AG10803 (cell line): ENCODE data around the gene ROCK1.
"Not testable (repeated sequence)": the region's sequence is repeated elsewhere in the genome, so short reads cannot be mapped to it uniquely, and the experiment has no call there.

Source experiments
- DNase-seq: peaks from one replicate; pipeline ENCODE4 v3.0.0; 2010; ENCODE audit warnings: low read depth
- H3K4me3 ChIP-seq: 2 replicates; pipeline ENCODE4 v1.5.1; 2011; ENCODE audit warnings: mild to moderate bottlenecking, low read length, control low read depth
- TF ChIP-seq, protein P1 (sequence below): conservative IDR thresholded peaks from 2 replicates; pipeline ENCODE4 v1.5.1; 2011; ENCODE audit warnings: mild to moderate bottlenecking, low read length, control low read depth, inconsistent platforms

ROCK1 gene

DNA sequence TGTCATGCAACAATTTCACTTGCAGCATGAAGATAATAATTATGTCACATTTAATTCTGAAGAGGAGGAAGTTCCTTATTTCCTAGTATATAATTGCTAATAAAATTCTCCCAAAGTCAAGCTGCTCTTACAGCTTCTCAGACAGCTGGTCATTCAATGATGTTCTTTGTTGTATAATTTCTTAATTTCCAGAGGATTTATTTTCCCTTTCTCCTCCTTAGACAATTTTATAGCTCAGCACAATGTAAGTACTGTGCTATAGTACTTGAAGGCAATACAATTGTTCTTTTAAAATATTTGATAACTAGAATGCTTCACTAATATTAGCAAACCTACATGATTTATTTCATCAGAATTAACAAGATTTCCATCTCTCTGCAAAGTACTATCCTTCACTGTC, 73.4 kb downstream of the ROCK1 start:
- DNase-seq: no peak
- TF ChIP-seq, protein P1, sequence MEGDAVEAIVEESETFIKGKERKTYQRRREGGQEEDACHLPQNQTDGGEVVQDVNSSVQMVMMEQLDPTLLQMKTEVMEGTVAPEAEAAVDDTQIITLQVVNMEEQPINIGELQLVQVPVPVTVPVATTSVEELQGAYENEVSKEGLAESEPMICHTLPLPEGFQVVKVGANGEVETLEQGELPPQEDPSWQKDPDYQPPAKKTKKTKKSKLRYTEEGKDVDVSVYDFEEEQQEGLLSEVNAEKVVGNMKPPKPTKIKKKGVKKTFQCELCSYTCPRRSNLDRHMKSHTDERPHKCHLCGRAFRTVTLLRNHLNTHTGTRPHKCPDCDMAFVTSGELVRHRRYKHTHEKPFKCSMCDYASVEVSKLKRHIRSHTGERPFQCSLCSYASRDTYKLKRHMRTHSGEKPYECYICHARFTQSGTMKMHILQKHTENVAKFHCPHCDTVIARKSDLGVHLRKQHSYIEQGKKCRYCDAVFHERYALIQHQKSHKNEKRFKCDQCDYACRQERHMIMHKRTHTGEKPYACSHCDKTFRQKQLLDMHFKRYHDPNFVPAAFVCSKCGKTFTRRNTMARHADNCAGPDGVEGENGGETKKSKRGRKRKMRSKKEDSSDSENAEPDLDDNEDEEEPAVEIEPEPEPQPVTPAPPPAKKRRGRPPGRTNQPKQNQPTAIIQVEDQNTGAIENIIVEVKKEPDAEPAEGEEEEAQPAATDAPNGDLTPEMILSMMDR: no peak

DNA sequence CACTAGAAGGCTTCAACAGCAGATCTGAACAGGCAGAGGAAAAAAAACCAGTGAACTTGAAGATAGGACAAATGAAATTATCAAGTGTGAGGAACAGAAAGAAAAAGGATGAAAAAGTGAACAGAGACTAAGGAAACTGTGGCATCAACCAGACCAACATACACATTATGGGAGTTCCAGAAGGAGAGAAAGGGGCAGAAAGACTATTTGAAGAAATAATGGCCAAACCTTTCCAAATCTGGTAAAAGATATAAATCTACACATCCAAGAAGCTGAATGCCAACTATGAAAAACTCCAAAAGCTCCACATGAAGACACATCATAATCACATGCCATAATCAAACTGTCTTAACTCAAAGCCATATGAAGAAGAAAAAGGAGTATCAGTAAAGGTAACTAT, 79.8 kb downstream of the ROCK1 start:
- no peak overlapping the region for H3K4me3 ChIP-seq
- TF ChIP-seq, protein P1: no peak
- no peak for DNase-seq

More for the DNA sequence above, 73.4 kb downstream of the ROCK1 start:
- no peak overlapping the region for H3K4me3 ChIP-seq

DNA sequence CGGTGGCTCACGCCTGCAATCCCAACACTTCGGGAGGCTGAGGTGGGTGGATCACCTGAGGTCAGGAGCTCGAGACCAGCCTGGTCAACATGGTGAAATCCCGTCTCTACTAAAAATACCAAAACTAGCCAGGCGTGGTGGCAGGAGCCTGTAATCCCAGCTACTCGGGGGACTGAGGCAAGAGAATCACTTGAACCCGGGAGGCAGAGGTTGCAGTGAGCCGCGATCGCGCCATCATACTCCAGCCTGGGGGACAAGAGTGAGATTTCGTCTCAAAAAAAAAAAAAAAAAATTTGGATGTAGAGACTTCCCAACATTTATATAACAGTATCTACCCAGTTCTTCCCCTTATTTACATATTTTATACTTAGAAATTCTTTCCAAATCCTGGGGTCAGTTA, 93.4 kb downstream of the ROCK1 start:
- not testable (repeated sequence) for H3K4me3 ChIP-seq, DNase-seq

DNA sequence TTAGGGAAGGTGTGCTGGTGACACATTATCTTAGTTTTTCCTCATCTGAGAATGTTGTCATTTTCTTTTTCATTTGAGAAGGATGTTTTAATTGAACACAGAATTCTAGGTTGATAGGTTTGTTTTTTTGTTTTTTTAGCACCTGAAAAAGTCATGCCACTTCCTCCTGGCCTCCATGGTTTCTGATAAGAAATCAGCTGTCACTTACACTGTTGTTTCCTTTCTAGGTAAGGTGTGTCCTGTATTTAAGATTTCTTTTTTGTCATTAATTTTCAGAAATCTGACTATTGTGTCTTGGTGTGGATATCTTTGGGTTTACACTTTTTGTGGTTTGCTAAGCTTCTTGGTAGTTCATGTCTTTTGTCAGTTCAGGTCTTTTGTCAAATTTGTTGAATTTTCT, 99.3 kb downstream of the ROCK1 start:
- H3K4me3 ChIP-seq: no peak overlapping the region
- TF ChIP-seq, protein P1: no peak
- DNase-seq: no peak

DNA sequence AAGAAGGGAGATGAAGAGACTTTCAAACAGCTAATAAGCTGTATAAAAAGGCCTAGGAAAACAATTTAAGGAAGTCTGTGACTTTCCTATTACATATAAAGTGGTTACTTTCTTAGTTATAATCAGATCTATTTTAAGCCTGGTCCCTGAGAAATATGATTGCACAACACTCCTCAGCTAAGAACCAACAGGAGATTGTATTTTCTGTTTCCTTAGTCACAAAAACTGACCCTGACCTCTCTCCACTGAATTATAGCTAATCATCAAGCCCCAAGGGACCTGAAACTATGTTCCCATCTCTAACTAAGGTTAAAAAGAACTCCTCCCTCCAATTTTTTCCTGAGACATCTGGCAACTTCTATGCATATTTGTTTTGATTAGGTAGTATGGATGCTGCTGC, 106.9 kb downstream of the ROCK1 start:
- DNase-seq: peak; percentile 96
- H3K4me3 ChIP-seq: no peak overlapping the region
- TF ChIP-seq, protein P1: no peak

DNA sequence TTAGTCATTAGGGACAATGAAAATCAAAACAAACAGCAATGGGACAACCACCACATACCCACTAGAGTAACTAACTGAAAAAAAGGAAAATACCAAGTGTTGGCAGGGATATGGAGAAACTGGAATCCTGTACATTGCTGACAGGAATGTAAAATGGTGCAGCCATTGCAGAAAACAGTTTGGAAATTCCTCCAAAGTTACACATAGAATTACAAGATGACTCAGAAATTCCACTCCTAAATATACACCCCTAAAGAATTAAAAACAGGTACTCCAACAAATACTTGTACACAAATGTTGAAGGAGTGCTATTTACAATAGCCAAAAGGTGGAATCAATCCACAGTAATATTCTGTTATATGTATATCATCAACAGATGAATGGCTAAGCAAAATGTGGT, 110.9 kb downstream of the ROCK1 start:
- peak; percentile 37 for DNase-seq
- TF ChIP-seq, protein P1: no peak
- no peak overlapping the region for H3K4me3 ChIP-seq

DNA sequence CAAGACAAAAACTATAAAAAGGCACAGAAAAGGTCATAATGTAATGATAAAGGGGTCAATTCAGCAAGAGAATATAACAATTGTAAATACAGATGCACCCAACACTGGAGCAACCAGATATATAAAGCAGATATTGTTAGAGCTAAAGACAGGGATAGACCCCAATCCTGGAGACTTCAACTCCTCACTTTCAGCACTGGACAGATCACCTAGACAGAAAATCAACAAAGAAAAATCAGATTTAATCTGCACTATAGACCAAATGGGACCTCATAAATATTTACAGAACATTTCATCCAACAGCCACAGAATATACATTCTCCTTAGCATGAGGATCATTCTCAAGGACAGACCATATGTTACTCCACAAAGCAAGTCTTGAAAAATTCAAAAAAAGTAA, 114.2 kb downstream of the ROCK1 start:
- TF ChIP-seq, protein P1: no peak
- no peak overlapping the region for H3K4me3 ChIP-seq
- no peak for DNase-seq

DNA sequence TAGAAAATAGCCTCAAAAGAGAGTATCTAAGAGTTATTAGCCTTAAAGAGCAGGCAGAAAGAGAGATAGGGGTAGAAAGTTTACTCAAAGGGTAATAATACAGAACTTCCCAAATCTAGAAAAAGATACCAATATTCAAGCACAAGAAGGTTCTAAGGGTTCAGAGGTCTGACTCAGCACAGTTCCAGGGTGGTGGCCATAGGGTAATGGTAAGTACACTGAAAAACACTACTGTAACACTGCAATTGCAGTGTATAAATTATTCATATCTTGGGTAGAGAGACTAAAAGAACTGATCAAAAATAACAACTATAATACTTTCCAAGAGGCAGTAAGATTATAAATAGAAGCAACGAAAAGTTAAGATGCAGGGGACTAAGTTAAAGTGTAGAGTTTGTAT, 115.2 kb downstream of the ROCK1 start:
- DNase-seq: no peak
- TF ChIP-seq, protein P1: no peak
- H3K4me3 ChIP-seq: no peak overlapping the region
